Activated naive CD4-positive, alpha-beta T cell treated with anti-CD3 and anti-CD28 coated beads, Interleukin-2, amount 50 U/mL, for 72 hours (primary cell): ENCODE data around the gene WDR46. TPM values are rescaled to one million over a fixed set of nuclear protein-coding genes. Genes with fewer than 3 reads are reported as not detected.
"Not testable (repeated sequence)": the region's sequence is repeated elsewhere in the genome, so short reads cannot be mapped to it uniquely, and the experiment has no call there.

Experiments used
- ATAC-seq, 2 donors: fragments of 150-1000 bp; cut with Tn5 transposase; 2 replicates each; pipeline ENCODE4 v1.10.0; 2021; ENCODE audit warnings: mild to moderate bottlenecking in 2 of 2, moderate library complexity in 2 of 2
- DNase-seq, 2 donors: peaks; one replicate each; pipeline ENCODE4 v3.0.0; 2021 to 2022; ENCODE audit warnings: low spot score in 2 of 2
- H3K27ac Mint-ChIP-seq, 2 donors: one replicate each; pipeline ENCODE4 v1.8.0; 2022; ENCODE audit warnings: mild to moderate bottlenecking in 2 of 2, mixed read lengths in 2 of 2
- H3K36me3 Mint-ChIP-seq, 2 donors: one replicate each; pipeline ENCODE4 v1.8.0; 2022; ENCODE audit warnings: mixed read lengths in 2 of 2
- H3K9me3 Mint-ChIP-seq, 2 donors: one replicate each; pipeline ENCODE4 v1.8.0; 2022; ENCODE audit warnings: mixed read lengths in 2 of 2
- total RNA-seq, 2 donors: library from RNA; stranded (reverse); gene quantifications; one replicate each; pipeline ENCODE4 v1.2.3, GENCODE V29; 2022

WDR46 gene
- total RNA-seq, 2 donors from 2014 or later = 73.7 to 81.5 TPM

DNA sequence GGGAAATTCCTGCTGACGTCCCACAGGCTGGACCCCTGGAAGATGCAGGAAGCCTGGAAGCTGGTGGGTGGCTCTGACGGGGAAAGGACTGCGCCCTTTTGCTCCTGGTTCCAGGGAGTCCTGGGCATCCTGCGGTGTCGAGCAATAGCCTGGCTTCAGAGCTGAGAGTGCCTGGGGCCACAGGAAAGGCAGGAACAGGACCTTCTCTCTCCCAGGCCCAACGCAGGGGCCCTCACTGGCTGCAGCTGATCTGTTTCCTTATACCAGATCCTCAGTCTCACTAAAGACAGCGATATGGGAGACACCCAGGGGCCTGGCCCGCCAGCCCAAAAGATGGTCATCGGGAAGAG lies 10.7 kb downstream of the WDR46 start:
- ATAC-seq = no peak
- DNase-seq = no peak
- Mint-ChIP-seq H3K27ac (peak overlapping the region in 1 of 2 donors; percentile 90), H3K36me3 (peaks cover 29 to 35% of the 10 kb centered on the region in 2 donors), H3K9me3 (no peaks in the 10 kb centered on the region)

DNA sequence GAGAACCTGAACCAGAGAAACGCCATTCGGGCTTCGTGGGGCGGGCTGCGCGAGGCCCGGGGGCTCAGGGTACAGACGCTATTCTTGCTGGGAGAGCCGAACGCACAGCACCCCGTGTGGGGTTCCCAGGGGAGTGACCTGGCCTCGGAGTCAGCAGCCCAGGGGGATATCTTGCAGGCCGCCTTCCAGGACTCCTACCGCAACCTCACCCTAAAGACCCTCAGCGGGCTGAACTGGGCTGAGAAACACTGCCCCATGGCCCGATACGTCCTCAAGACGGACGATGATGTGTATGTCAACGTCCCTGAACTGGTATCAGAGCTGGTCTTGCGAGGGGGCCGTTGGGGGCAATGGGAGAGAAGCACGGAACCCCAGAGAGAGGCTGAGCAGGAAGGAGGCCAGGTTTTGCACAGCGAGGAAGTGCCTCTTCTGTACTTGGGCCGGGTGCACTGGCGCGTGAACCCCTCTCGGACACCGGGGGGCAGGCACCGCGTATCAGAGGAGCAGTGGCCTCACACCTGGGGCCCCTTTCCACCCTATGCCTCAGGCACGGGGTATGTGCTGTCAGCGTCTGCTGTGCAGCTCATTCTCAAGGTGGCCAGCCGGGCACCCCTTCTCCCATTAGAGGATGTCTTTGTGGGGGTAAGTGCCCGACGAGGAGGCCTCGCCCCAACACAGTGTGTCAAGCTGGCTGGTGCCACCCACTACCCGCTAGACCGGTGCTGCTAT lies 11.2 kb downstream of the WDR46 start:
- Mint-ChIP-seq H3K36me3 (peaks cover 35 to 40% of the 10 kb centered on the region in 2 donors), H3K27ac (peak overlapping the region; percentile 90 to 96), H3K9me3 (no peaks in the 10 kb centered on the region)
- DNase-seq (no peak), ATAC-seq (peak in 1 of 2 donors; percentile 2)

DNA sequence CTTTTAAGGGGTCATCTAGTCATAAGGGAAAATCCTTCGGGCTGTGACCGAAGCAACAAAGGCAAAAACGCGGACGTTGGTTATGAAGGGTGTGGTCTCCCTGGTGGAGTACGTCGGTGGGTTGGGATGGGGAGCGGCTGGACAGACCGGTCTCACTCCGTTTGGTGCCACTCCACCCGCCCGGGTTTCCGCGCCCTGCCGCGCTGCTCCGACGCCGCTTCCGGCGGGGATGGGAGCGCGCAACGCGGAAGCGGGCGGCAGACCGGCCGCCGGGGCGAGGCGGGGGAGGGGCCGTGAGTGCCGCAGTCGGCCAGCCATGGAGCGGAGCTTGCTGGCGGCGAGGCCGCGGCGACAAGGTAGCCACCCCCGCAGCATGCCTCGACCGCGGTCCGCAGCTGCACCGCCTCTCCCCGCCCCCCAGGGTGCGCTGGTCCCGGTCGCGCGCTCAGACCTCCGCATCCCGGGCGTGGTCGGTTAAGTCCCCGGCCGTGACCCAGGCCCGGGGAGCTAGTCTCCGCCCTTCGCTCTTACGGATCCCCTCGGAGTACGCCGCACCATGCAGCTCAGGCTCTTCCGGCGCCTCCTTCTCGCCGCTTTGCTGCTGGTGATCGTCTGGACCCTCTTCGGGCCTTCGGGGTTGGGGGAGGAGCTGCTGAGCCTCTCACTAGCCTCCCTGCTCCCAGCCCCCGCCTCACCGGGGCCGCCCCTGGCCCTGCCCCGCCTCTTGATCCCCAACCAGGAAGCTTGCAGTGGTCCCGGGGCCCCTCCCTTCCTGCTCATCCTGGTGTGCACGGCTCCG lies 12.0 kb downstream of the WDR46 start, which contains the start of gene B3GALT4:
B3GALT4 (plus strand) TSS at position 260 of the 799 bp plus-strand sequence; CDS start at position 557, 297 bp downstream.
- Mint-ChIP-seq H3K36me3 (peaks cover 42 to 48% of the 10 kb centered on the region in 2 donors), H3K27ac (peak within 1 kb of the TSS; percentile 90 to 96)

DNA sequence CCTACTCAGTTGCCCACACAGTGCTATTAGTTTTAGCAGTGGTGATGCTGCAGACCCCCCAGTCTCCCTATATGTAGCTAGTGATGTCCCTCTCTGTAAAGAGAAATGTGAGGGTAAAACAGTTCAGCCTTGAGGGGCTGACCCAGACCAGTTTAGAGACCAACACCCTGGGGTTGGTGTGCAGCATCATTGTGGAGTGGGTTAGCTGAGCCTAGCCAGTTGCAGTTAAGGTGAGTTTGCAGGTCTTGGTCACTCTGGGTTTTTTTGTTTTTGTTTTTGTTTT lies 12.5 kb downstream of the WDR46 start:
- no peak for ATAC-seq
- no peaks in the 10 kb centered on the region for H3K9me3 Mint-ChIP-seq
- H3K36me3 Mint-ChIP-seq = peaks cover 48 to 53% of the 10 kb centered on the region in 2 donors
- DNase-seq = no peak
- H3K27ac Mint-ChIP-seq = peak overlapping the region; percentile 90 to 95

More for the DNA sequence above, 12.0 kb downstream of the WDR46 start, which contains the start of gene B3GALT4:
- no peaks in the 10 kb centered on the region for H3K9me3 Mint-ChIP-seq
- DNase-seq = peak; percentile 80 to 89
- ATAC-seq = peak; percentile 75 to 79

DNA sequence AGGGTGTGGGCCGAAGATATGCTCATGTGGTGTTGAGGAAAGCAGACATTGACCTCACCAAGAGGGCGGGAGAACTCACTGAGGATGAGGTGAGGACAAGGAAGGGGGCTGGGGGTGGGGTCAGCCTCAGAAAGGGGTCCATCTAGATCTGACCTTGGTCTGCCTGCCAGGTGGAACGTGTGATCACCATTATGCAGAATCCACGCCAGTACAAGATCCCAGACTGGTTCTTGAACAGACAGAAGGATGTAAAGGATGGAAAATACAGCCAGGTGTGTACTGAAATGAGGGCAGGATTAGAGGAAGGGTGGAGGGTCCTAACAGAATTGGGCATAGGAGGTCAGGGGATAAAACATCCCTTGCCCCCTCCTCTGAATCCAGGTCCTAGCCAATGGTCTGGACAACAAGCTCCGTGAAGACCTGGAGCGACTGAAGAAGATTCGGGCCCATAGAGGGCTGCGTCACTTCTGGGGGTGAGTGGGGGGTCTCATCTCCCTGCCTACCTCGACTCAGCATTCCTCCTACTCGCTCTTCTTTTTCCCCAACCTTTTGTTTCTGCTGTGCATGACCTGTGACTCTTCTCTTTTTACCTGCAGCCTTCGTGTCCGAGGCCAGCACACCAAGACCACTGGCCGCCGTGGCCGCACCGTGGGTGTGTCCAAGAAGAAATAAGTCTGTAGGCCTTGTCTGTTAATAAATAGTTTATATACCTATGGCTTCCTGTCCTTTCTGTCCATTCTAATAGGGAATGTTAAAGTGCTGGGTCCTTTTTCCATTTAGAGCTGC lies 13.1 kb downstream of the WDR46 start:
- DNase-seq, H3K9me3 Mint-ChIP-seq, ATAC-seq: not testable (repeated sequence)
- H3K27ac Mint-ChIP-seq = peak overlapping the region; percentile 90 to 95
- peaks cover 53 to 58% of the 10 kb centered on the region in 2 donors for H3K36me3 Mint-ChIP-seq

DNA sequence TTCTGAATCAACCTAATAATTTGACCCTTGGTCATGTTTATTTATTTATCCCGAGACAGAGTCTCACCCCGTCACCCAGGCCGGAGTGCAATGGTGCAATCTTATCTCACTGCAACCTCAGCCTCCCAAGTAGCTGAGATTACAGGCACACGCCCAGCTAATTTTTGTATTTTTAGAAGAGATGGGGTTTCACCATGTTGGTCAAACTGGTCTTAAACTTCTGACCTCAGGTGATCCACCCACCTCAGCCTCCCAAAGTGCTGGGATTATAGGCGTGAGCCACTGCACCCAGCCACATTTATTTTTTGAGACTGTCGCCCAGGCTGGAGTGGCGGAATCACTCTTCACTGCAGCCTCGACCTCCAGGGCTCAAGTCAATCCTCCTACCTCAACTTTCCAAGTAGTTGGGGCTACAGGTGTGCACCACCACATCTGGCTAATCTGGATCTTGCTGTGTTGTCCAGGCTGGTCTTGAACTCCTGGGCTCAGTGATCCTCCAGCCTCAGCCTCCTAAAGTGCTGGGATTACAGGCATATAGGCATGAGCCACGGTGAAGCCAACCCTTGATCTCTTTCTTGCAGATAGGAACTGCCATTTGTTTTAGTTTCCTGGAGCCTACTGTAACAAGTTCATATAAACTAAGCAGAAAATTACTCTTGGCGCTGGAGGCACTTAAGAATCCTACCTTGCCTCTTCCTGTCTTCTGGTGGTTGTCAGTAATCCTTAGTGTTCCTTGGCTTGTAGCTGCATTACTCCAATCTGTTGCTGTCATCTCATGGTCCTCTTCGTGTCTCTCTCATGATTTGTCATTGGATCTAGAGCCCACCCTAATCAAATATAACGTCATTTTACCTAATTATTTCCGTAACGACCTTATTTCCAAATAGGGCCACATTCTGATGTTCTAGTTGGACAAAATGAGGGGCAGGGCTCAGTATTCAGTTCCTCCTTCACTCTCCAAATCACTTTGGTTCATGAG lies 14.8 kb downstream of the WDR46 start:
- H3K36me3 Mint-ChIP-seq = peaks cover 60 to 64% of the 10 kb centered on the region in 2 donors
- DNase-seq = no peak
- H3K9me3 Mint-ChIP-seq = no peaks in the 10 kb centered on the region
- no peak for ATAC-seq
- H3K27ac Mint-ChIP-seq = peak overlapping the region; percentile 90 to 96

DNA sequence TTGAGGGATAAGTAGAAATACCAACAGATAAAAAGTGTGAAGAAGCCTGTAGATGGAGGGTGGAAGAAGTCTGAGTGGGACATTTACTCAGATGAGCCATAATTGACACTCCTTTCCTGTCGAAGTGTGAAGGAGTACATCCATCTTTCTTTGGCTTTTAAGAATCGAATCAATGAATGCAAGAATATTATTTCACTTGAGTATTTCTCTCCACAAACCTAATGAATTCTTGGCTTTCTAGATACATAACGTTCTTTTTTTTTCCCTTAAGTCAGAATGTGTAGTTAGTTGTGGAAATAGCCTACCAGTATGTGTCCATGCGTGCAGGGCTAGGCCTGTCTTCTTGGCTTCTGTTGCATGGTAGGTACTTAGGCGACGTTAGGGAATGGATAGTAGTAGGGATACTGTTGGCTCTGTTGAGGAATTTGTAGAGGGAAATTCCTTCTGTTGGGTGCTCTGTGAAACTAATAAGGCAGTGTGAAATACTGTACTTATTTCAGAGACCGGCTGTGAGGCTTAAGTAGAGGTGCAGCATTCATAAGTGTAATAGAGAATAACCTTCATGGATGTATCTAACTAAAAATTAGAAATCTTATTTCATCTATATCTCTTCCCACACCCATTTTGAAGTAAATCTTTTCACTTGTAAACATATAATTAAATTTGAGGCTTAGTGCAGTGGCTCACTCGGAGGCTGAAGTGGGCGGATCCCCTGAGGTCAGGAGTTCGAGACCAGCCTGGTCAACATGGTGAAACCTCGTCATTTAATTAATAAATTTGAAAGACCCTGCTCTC lies 15.7 kb downstream of the WDR46 start:
- ATAC-seq (no peak), DNase-seq (no peak)
- Mint-ChIP-seq H3K9me3 (no peaks in the 10 kb centered on the region), H3K27ac (peak overlapping the region; percentile 98 to 99), H3K36me3 (peaks cover 64 to 65% of the 10 kb centered on the region in 2 donors)

DNA sequence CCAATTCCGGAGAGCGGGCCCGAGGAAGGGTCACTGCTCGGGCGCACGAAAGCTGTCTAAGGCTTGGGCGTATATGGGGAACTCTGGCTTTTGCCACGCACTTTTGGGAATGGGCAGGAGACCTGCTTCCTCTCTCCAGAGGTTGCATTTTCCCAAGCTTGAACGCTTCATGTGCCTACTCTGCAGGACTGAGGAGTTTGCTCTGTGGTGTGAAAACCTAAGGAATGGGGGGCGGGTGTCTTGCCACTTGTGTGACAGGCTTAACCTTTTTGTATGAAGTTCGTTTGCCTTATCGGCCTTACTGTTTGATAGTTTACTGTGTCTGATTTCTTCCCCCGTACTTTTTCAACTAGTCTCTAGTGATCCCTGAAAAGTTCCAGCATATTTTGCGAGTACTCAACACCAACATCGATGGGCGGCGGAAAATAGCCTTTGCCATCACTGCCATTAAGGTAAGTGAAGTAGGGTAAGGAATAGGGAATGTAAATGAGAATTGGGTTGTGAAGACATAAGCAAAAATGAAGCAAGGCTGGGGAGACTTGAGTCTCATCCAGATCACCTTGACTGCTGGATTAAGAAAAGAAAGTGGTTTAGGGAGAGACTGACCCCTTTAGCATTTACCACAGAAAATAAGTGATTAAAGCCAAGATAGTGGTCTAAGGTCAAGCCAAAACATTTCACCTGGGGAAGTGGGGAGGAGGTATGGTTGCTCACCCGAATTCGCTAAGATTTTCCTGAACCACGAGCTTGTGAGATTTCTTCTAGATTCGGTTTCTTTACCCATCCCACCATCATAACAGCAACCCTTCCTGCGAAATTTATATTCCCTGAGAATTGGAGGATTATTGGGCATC lies 16.5 kb downstream of the WDR46 start:
- no peaks in the 10 kb centered on the region for H3K9me3 Mint-ChIP-seq
- DNase-seq (no peak), ATAC-seq (peak; percentile 4 to 5)
- H3K36me3 Mint-ChIP-seq = peaks cover 64 to 71% of the 10 kb centered on the region in 2 donors
- H3K27ac Mint-ChIP-seq = peak overlapping the region; percentile 98 to 99

DNA sequence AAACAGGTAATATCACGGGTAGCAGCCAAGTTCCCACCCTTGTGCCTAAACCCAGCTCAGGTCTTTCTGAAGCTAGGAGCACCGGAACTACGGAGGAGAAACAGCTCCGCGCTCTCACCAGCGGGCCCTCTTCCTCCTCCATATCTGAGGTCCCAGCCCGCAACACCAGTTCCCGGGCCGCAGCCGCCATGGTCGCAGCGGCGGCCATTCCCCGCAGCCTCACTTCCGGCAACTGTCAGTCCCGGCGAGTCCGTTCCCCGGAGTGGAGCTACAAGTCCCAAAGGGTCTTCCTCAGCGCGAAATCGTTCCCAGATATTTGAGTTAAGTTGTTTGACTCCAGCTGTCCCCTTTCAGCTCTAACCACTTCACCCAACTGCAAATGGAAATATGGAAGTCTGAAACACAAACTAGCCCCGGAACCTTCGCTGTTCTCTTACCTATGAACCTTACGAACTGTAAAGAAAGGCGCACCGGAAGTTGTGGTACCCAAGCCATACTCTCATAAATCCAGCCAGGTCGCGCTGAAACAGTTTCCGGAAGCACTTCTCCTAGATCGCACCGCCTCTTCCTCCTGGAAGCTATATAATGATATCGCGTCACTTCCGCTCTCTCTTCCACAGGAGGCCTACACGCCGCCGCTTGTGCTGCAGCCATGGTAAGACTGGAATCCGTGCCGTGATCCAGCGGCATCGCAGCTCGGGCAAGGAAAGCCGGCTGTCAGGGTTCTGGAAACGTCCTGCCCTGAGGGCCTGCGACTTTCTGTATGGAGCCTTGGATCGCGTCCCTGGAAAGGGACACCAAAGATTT lies 17.4 kb downstream of the WDR46 start, which contains the start of the genes RPS18 and VPS52:
RPS18 (plus strand) TSS at position 608 of the 807 bp plus-strand sequence; CDS start at position 653, 45 bp downstream.
VPS52 (minus strand) TSS at position 409 of the 807 bp plus-strand sequence; CDS start at position 208, 201 bp downstream.
- peak; percentile 88 to 90 for DNase-seq
- no peaks in the 10 kb centered on the region for H3K9me3 Mint-ChIP-seq
- H3K36me3 Mint-ChIP-seq = peaks cover 63 to 71% of the 10 kb centered on the region in 2 donors
- peak within 1 kb of the TSS; percentile 98 to 99 for H3K27ac Mint-ChIP-seq
- peak; percentile 93 to 95 for ATAC-seq

DNA sequence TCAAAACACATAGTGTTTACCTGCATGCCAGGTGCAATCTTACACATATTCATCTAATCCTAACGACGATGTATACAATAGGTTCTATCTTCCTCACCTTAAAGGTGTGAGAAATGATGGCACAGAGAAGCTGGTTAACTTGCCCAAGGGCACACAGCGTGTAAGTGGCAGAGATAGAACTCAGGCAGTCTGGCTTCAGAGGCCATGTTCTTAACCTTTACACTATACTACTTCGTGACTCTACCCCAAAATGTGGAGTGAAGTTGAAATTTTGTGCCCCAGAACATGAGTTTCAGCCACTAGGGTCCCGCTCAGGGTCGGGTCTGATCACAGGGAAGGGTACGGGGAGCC lies 17.9 kb downstream of the WDR46 start:
- ATAC-seq = no peak
- no peak for DNase-seq
- Mint-ChIP-seq H3K9me3 (no peaks in the 10 kb centered on the region), H3K27ac (peak overlapping the region; percentile 98 to 99), H3K36me3 (peaks cover 62 to 69% of the 10 kb centered on the region in 2 donors)

DNA sequence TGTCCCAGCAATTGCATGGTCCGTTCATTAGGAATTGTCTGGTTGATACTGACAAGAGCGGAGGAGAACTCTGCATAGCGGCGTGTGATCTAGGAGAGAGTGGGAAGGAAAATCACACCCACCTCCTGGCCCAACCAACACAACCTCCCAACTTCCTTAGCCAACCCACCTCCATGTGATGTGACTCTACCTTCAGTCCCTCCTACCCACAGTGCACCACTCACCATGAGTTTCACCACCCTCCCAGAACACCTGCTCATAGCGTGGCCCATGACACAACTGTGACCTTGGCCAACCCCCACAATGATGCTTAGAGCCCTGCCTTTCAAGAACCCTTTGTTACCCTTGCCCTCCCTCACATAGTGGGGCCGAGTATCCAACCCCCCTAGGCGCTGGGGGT lies 25.0 kb downstream of the WDR46 start:
- Mint-ChIP-seq H3K27ac (peak overlapping the region; percentile 23 to 30), H3K36me3 (peaks cover 16 to 28% of the 10 kb centered on the region in 2 donors), H3K9me3 (no peaks in the 10 kb centered on the region)
- ATAC-seq = peak in 1 of 2 donors; percentile 37
- DNase-seq = no peak

DNA sequence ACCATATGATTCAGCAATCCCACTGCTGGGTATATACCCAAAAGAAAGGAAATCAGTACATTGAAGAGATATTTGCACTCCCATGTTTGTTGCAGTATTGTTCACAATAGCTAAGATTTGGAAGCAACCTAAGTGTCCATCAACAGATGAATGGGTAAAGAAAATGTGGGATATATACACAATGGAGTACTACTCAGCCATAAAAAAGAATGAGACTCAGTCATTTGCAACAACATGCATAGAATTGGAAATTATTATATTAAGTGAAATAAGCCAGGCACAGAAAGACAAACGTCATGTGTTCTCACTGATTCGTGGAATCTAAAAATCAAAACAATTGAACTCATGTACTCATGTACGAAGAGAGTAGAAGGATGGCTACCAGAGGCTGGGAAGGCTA lies 26.5 kb downstream of the WDR46 start:
- not testable (repeated sequence) for H3K9me3 Mint-ChIP-seq, DNase-seq, ATAC-seq, H3K27ac Mint-ChIP-seq
- H3K36me3 Mint-ChIP-seq = peaks cover 16 to 17% of the 10 kb centered on the region in 2 donors

DNA sequence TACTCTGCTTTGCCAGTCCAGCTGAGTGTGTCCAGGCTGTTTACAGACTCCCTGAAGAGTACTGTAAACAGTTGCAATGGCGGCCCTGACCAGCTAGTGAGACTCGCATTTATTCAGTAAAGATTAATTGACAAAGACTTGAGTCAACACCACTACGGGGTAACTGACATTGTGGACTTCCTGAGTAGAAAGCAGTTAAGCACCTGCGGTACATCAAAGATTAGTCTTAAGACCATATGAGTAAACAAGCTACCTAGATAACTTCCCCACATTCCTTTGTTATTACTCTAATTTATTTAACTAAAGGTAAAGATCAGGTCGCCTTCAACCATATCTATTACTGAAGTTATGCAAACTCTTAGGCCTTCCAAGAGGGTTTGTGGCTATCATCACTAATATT lies 30.0 kb downstream of the WDR46 start:
- H3K9me3 Mint-ChIP-seq = no peaks in the 10 kb centered on the region
- H3K27ac Mint-ChIP-seq = no peak overlapping the region
- no peak for ATAC-seq
- peaks cover 10 to 13% of the 10 kb centered on the region in 2 donors for H3K36me3 Mint-ChIP-seq
- DNase-seq = no peak
